ENCODE data around the gene ACTN4.

- TF ChIP-seq POLR2A (IDR thresholded peaks at IDR 0.05; ENCODE audit: low read depth, low read length) (no peak), TAF1 (IDR thresholded peaks at IDR 0.05; ENCODE audit: borderline replicate concordance, low read depth, low read length) (no peak)
Measured at GRCh38 chr19:38661996-38662395, 14.5 kb downstream of the ACTN4 start.

All from GM12892 (cell line).